SK-N-SH (cell line): Measurements from ENCODE around the gene AP1M2. TPM values are rescaled to one million over a fixed set of nuclear protein-coding genes. Genes with fewer than 3 reads are reported as not detected.

Experiments used
- EP300 ChIP-seq, 2 experiments: IDR thresholded peaks; 2 replicates each; pipeline versions ENCODE4 v1.4.0 to v1.6.1; 2012; ENCODE audit warnings: borderline replicate concordance in 1 of 2, low read depth in 1 of 2, low read length in 1 of 2
- FOSL2 ChIP-seq: IDR thresholded peaks from 2 replicates; pipeline ENCODE4 v1.4.0; 2012; ENCODE audit warnings: low read depth, mild to moderate bottlenecking, moderate library complexity, borderline replicate concordance
- FOXJ3 ChIP-seq: sonication (generic); formaldehyde crosslinking; IDR thresholded peaks from 2 replicates; pipeline ENCODE4 v1.5.1; 2020; ENCODE audit warnings: mild to moderate bottlenecking, missing genetic modification reagents
- GABPA ChIP-seq: IDR thresholded peaks from 2 replicates; pipeline ENCODE4 v1.4.0; 2012; ENCODE audit warnings: low read depth, mild to moderate bottlenecking
- JUND ChIP-seq: IDR thresholded peaks from 2 replicates; pipeline ENCODE4 v1.4.0; 2012
- MXI1 ChIP-seq: IDR thresholded peaks from 2 replicates; pipeline ENCODE4 v1.6.1; 2012; ENCODE audit warnings: mild to moderate bottlenecking, low read depth, low read length, improper control_type of control experiment
- NFIC ChIP-seq: IDR thresholded peaks from 2 replicates; pipeline ENCODE4 v1.4.0; 2012; ENCODE audit warnings: borderline replicate concordance
- NRF1 ChIP-seq: IDR thresholded peaks from 2 replicates; pipeline ENCODE4 v1.6.1; 2012; ENCODE audit warnings: low read depth, mild to moderate bottlenecking, low read length
- RAD21 ChIP-seq: IDR thresholded peaks from 2 replicates; pipeline ENCODE4 v1.6.1; 2012; ENCODE audit warnings: mild to moderate bottlenecking, low read length
- RCOR1 ChIP-seq: fragments of 150-350 bp; IDR thresholded peaks from 2 replicates; pipeline ENCODE4 v1.6.1; 2017; ENCODE audit warnings: antibody characterized with exemption, low read length
- RFX5 ChIP-seq: IDR thresholded peaks from 2 replicates; pipeline ENCODE4 v1.6.1; 2012; ENCODE audit warnings: mild to moderate bottlenecking, improper control_type of control experiment, low read length
- RXRA ChIP-seq: IDR thresholded peaks from 2 replicates; pipeline ENCODE4 v1.4.0; 2012; ENCODE audit warnings: low read depth, mild to moderate bottlenecking, borderline replicate concordance
- SMC3 ChIP-seq: IDR thresholded peaks from 2 replicates; pipeline ENCODE4 v1.6.1; 2012; ENCODE audit warnings: low read depth, low read length, improper control_type of control experiment
- polyA plus RNA-seq, 3 experiments: library from polyadenylated mRNA; depleted of rRNA; stranded (reverse); fragments of >200 nt; gene quantifications; 2 replicates each; pipeline ENCODE4 v1.2.3, GENCODE V29; 2012
- TF ChIP-seq, protein P1 (sequence below): IDR thresholded peaks from 2 replicates; pipeline ENCODE4 v1.6.1; 2012; ENCODE audit warnings: mild to moderate bottlenecking, low read depth, low read length, moderate library complexity
- TF ChIP-seq, protein P2 (sequence below): IDR thresholded peaks from 2 replicates; pipeline ENCODE4 v1.4.0; 2012; ENCODE audit warnings: low read depth, borderline replicate concordance
- TF ChIP-seq, protein P3 (sequence below): fragments of 200-600 bp; sonication (generic); IDR thresholded peaks from 2 replicates; pipeline ENCODE4 v1.6.1; 2017; ENCODE audit warnings: antibody characterized with exemption, mild to moderate bottlenecking, moderate library complexity

The AP1M2 gene
- polyA plus RNA-seq, 1 of the 3 experiments (the other 2 are of a cell fraction): 0.30 TPM

DNA sequence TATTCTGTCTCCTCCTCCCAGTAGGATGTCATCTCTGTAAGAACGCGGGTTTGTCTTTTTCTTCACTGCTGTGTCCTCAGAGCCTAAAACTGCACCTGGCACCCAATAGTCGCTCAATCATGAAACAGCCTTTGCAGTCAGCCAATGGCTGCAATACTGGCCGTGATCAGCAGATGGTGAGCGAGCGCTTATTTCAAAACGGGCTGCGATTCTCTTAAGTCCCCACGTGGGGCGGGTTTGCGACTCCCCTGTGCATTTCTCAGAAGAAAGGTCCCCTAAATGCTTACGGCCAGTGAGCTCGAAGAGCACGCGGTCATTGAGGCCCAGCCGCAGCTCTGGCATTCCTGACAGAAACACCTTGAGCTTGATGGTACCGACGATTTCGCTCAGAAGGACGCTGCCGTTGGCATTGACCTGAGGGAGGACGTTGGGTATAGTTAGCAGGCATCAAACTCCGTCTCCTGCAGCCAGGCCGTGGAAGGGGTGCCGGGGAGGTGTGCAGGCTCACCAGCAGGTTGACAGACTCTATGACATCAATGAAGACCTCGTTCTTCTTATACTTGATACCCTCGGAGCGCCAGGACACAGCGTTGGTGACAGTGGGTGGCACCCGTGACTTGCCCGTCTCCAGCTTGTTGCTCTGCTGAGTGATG is 6.0 kb downstream of the AP1M2 start (continued):
- TF ChIP-seq, protein P1, sequence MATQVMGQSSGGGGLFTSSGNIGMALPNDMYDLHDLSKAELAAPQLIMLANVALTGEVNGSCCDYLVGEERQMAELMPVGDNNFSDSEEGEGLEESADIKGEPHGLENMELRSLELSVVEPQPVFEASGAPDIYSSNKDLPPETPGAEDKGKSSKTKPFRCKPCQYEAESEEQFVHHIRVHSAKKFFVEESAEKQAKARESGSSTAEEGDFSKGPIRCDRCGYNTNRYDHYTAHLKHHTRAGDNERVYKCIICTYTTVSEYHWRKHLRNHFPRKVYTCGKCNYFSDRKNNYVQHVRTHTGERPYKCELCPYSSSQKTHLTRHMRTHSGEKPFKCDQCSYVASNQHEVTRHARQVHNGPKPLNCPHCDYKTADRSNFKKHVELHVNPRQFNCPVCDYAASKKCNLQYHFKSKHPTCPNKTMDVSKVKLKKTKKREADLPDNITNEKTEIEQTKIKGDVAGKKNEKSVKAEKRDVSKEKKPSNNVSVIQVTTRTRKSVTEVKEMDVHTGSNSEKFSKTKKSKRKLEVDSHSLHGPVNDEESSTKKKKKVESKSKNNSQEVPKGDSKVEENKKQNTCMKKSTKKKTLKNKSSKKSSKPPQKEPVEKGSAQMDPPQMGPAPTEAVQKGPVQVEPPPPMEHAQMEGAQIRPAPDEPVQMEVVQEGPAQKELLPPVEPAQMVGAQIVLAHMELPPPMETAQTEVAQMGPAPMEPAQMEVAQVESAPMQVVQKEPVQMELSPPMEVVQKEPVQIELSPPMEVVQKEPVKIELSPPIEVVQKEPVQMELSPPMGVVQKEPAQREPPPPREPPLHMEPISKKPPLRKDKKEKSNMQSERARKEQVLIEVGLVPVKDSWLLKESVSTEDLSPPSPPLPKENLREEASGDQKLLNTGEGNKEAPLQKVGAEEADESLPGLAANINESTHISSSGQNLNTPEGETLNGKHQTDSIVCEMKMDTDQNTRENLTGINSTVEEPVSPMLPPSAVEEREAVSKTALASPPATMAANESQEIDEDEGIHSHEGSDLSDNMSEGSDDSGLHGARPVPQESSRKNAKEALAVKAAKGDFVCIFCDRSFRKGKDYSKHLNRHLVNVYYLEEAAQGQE: no peak
- TF ChIP-seq FOXJ3 (no peak), RAD21 (peak; percentile 98), JUND (no peak), NRF1 (no peak), MXI1 (peak; percentile 91), RXRA (no peak), NFIC (no peak), RCOR1 (no peak), SMC3 (peak; percentile 98), RFX5 (peak; percentile 51; the same call in 1 of the 2 replicates), GABPA (no peak), FOSL2 (no peak), EP300 (IDR thresholded peaks at IDR 0.05; ENCODE audit: borderline replicate concordance in 1 of 2, low read depth in 1 of 2, low read length in 1 of 2) (no peak)
- TF ChIP-seq, protein P2, sequence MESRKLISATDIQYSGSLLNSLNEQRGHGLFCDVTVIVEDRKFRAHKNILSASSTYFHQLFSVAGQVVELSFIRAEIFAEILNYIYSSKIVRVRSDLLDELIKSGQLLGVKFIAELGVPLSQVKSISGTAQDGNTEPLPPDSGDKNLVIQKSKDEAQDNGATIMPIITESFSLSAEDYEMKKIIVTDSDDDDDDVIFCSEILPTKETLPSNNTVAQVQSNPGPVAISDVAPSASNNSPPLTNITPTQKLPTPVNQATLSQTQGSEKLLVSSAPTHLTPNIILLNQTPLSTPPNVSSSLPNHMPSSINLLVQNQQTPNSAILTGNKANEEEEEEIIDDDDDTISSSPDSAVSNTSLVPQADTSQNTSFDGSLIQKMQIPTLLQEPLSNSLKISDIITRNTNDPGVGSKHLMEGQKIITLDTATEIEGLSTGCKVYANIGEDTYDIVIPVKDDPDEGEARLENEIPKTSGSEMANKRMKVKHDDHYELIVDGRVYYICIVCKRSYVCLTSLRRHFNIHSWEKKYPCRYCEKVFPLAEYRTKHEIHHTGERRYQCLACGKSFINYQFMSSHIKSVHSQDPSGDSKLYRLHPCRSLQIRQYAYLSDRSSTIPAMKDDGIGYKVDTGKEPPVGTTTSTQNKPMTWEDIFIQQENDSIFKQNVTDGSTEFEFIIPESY: no peak
- TF ChIP-seq, protein P3, sequence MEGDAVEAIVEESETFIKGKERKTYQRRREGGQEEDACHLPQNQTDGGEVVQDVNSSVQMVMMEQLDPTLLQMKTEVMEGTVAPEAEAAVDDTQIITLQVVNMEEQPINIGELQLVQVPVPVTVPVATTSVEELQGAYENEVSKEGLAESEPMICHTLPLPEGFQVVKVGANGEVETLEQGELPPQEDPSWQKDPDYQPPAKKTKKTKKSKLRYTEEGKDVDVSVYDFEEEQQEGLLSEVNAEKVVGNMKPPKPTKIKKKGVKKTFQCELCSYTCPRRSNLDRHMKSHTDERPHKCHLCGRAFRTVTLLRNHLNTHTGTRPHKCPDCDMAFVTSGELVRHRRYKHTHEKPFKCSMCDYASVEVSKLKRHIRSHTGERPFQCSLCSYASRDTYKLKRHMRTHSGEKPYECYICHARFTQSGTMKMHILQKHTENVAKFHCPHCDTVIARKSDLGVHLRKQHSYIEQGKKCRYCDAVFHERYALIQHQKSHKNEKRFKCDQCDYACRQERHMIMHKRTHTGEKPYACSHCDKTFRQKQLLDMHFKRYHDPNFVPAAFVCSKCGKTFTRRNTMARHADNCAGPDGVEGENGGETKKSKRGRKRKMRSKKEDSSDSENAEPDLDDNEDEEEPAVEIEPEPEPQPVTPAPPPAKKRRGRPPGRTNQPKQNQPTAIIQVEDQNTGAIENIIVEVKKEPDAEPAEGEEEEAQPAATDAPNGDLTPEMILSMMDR: peak; percentile 97
